8988T (cell line): ENCODE results near the gene NCKAP5.

Experiments
- DNase-seq: peaks from one replicate; pipeline ENCODE4 v3.0.0; 2011

NCKAP5 gene

DNA sequence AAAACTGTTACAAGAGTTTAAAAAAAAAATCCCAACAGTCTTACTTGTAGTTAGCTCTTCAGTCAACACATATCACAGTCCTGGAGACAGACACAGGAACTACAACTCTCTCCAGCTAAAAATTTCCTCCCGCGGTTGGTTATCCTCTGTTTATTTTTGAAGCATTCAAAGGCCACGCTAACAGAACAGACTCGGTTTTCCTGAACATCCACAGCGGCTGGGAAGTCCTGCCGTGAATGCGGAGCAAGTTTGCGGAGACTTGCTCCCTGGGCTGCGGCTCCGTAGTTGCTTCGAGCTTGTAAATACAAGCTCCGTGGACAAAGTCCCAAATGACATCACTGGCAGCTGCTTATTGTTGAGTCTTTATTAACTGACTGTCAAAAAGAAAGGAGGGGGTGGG is at the start of gene NCKAP5:
TSS of gene NCKAP5 (minus strand) at position 292 of the 400 bp plus-strand sequence. CDS start 50,937 bp downstream, outside the sequence.
- no peak for DNase-seq

GRCh38 chr2:133609664-133610063 is 41.4 kb upstream of the NCKAP5 start:
- no peak for DNase-seq

DNA sequence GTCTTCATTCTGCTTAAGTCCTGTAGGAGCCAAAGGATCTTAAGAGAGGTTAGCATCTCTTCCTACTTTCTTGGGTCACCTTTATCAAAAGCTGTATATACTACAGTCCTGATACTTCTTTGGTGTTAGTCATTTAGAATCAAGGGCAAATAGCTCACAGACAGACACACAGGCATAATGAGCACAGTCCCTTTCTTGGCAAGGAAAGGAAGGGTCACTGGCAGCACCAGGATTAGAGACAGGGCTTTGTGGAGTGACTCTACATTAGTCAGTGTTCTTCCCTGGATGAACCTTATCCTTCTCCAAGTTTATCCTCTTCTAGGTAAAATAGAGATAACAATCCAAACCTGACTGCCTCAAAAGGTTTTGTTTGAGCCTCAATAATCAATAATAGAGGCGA is 40.0 kb upstream of the NCKAP5 start:
- DNase-seq: no peak

DNA sequence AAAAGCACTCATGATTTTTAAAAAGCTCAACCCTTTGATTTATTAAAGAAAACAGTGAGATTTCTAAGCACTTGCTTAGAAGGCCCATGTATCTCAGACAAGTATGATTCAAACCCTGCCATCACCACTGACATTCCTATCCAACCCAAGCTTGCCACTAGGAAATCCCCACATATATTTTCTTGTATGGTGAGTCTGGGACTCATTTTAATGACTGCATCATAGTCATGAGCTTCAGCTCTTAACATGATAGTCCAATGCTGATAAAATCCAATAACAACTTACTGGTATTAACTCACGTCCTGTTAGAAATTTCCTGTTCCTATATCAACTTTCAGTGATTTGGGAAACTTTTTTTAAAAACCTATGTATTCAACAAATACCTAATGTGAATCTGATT is 39.4 kb upstream of the NCKAP5 start:
- no peak for DNase-seq

- DNase-seq: no peak
These were observed 38.4 kb upstream of the NCKAP5 start for GRCh38 chr2:133606616-133607015.

GRCh38 chr2:133605766-133606137 is 37.5 kb upstream of the NCKAP5 start:
- DNase-seq: no peak

DNA sequence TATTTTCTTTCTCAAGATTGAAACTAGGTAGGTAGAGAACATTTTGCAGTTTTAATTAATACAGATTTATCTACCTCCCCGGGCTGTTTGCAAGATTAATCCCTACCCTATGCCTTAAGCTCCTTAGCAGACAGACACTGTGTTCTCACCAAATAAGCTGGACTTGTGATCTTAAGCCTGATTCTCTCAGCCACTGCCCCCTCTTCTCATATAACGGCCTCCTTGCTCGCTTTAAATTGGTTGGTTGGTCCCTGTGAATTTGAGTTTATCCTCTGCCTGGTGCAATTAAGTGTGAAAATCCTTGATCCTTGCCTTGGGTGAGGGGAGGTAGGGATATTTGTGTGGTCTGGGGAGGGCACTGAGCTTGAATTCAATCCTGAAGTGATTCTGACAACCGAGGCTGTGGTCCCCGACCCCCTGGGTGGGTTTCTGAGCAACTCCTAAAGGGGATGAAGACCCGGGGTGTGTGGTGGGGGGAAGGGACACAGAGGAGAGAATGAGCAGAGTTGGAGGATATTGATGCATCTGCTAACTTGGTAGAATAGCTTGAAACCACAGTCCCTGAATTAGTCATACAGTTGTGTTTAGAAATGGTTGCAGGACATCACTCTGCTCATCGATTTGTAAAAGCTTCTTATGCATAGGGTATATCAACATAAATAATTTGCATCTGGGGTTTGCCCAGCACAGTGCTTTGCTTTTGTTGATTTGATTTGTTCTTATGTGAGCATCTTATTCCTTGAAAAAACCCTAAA is 36.9 kb upstream of the NCKAP5 start:
- no peak for DNase-seq

DNA sequence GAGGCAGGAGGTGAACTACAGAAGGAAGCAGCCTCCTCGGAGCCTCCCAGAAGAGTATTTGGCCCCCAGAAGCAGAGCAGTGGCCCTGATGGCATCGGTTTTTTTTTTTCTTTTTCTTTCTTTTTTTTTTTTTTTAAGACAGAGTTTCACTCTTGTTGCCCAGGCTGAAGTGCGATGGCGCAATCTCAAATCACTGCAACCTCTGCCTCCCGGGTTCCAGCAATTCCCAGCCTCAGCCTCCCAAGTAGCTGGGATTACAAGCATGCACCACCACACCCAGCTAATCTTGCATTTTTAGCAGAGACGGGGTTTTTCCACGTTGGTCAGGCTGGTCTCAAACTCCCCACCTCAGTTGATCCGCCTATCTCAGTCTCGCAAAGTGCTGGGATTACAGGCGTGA is 34.8 kb upstream of the NCKAP5 start:
- no peak for DNase-seq

DNA sequence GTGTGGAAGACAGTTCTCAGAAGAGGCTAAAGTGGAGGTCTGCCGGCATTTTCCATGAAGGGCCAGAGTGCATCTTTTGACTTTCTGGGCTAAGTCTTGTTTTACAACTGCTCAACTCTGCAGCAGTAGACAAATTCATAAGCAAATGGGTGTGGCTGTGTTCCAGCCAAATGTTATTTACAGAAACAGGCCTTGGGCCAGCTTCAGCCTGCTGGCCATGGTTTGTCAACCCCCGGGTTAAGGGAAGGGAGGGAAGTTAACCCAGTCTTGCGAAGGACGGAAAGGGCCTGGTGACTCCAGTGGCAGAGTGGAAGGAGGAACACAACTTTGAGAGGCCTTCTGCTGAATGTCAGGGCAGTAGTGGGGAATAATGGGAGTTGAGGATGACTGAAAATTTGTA is 34.3 kb upstream of the NCKAP5 start:
- DNase-seq: no peak

DNA sequence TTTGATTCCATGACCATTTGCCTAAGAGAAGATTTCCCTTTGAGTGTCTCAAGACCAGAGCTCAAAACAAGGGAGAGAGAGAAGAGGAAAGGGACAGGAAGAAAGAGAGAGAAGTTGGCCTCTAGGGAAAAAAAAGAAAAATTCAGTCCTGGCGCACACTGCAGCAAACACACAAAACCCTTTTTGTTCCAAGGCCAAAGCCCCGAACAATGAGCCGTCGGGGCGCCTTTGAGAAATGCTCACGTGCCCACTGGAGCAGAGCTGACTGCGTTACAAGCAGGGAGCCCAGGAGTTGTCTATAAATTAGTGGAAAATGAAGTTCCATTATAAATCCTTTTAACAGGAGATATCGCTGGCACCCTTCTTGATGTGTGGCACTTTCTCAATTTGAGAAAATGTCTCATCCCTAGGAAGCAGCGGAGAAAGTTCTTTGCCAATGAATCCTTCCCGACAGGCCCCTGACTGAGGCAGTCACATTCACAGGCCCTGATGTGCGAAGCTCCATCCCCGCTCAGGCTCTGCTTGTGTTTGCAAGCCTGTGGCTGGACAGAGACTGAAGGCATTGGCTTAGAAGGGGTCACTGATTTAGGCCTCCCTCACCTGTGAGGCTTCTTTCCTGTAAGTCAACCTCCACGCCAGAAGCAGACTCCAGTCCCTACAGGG is 32.1 kb upstream of the NCKAP5 start:
- DNase-seq: no peak

- DNase-seq: no peak
These were observed 31.5 kb upstream of the NCKAP5 start for GRCh38 chr2:133599811-133600210.

GRCh38 chr2:133599211-133599803 is 31.0 kb upstream of the NCKAP5 start:
- DNase-seq: no peak

- DNase-seq: no peak
These were observed 30.5 kb upstream of the NCKAP5 start for GRCh38 chr2:133598769-133599168.

DNA sequence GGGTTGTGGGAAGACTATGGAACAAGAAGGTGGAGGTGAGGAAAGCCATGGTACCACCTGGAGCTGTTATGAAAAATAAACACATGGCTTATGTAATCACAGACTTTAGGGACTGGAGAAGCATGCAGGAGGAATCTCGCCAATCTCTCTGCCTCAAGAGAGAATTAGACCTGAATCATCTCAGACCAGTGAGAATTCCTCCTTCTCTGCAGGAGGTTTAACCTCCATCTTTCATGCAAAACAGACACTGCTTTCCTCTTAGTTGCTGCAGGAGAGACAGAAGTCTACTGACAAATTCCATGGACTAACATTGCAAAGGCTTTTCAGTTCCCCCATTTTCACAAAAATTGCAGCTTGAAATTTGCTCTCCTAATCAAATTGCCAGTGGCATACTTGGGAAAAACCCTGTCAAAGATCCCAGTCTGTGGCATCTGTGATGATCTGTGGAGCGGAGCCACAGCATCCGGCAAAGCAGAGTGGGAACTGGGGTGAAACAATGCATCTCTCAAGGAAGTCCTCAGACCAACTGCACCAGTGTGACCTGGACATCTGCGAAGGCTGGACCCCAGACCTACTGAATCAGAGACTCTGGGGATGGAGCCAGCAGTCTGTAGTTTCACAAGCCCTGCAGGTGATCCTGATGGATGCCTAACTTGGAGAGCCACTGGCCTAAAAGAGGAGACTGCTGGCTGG is 28.6 kb upstream of the NCKAP5 start:
- no peak for DNase-seq

DNA sequence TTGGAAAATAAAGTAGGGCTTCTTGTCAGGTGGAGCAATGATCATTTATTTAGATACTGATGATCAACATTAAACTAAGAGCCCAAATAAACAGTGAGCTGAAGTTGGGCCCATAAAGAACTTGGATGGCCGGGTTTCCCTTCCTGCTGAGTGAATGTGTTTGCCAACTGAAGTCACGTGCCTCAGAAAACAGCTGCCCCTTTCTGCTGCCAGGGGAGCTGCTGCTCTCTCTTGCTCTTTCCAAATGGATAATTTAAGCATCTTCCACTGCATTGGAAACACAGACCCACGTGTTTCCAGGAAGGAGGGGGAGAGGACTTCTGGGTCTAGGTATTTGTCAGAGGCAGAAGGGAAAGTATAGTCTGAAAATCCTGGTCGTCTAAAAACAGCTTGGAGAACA is 22.9 kb upstream of the NCKAP5 start:
- DNase-seq: no peak

DNA sequence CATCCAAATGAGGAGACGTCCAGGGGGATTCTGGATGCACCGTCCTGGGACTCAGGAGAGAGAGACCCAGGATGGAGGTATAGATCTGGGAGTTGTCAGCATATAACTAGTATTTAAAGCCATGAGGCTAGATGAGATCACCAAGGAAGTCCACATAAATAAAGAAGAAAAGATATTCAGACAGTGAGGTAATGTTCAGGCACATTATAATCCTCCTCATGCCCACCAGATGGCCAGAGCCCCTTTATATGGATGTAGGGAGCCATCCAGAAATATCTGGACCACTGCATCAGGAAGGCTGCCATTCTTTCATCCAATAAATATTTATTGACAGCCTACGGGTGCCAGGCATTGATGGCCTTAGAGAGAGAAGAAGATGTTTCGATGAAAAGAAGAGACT is 21.2 kb upstream of the NCKAP5 start:
- no peak for DNase-seq

DNA sequence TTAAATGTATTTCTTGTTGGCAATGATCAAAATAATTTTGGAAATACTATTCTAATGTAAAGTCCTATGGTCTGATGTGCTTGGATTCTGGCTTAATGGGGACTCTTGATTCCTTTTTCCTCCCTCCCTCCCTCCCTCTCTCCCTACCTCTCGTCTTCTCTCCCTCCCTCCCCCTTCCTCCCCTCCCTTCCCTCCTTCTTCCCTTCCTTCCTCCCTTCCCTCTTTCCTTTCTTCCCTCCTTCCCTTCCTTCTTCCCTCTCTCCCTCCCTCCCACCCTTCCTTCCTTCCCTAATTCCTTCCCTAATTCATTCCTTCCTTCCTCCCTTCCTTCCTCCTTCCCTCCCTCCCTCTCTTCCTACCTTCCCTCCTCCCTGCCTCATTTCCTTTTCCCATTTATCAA is 19.9 kb upstream of the NCKAP5 start:
- no peak for DNase-seq

DNA sequence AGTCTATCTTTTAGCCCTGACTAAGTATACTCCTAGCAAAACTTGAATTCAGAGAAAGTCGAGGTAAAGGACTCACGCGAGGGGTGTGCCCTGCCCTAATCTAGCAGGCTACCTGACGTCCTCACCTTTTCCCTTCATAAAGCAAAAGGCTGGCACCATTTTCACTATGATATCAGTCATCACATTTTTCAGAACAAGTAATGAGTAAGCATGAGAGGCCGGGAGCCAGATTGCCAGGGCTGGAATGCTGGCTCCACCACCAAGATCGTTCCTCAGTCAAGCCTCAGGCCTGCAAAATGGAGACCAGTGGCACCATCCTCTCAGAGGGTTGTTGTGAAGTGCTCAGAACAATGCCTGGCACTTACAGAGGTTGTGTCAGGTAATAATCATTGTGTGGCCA is 18.7 kb upstream of the NCKAP5 start:
- no peak for DNase-seq

GRCh38 chr2:133581010-133581760 is 12.9 kb upstream of the NCKAP5 start:
- DNase-seq: no peak

DNA sequence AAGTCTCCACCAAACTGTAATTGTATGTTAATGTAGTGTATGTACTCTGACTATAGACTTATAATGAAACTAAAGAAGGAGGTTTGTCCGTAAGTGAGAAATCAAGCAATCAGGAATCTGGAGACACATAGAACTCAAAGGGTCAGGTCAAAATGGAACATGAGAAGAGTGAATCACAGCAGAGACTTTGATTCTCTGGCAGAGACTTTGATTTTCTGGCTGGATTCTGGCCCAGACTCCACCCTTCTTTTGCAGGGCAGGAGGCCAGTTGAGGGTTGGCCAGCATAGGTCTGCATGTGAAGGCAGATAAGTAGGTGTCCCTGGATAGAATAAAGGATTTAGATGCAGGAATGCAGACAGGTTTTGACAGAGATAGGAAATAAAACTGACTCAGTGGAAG is 11.0 kb upstream of the NCKAP5 start:
- DNase-seq: no peak

GRCh38 chr2:133576714-133577113 is 8.5 kb upstream of the NCKAP5 start:
- DNase-seq: no peak

DNA sequence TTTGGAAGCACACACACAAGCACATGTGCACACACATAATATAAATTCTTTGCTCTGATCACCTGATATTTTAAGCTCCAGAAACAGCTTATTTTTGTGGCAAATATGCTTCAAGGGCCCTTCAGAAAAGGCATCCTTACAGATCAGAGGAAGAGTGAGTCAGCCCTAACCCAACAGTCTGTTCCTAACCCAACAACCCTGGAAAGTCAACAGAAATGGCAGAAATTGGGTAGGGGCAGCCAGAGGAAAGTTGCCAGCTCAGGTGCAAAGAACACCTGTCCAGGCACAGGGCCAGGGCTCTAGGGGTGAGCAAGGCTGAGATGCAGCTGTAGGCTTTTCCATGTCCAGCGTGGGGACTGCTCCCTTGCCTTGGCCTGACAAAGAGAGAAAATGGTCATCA is 6.4 kb upstream of the NCKAP5 start:
- no peak for DNase-seq

- no peak for DNase-seq
These were observed 5.9 kb upstream of the NCKAP5 start for GRCh38 chr2:133574186-133574585.
